Fibroblast of pulmonary artery (primary cell): ENCODE measurements around the gene PPP1R2.
A peak's percentile ranks its signal among the peaks of the same experiment; 100 is the strongest.
"Not testable (repeated sequence)": the region's sequence is repeated elsewhere in the genome, so short reads cannot be mapped to it uniquely, and the experiment has no call there.

ENCODE experiments used
- DNase-seq: peaks from one replicate; pipeline ENCODE4 v3.0.0-alpha.2; 2010; ENCODE audit warnings: low read depth
- H3K4me3 ChIP-seq: replicated peaks from 2 replicates; pipeline ENCODE4 v1.5.1; 2011; ENCODE audit warnings: low read depth, mild to moderate bottlenecking, control low read depth, low read length, moderate library complexity
- CTCF ChIP-seq: IDR thresholded peaks from 2 replicates; pipeline ENCODE4 v1.5.1; 2011; ENCODE audit warnings: mild to moderate bottlenecking, control low read depth, low read length, inconsistent platforms; ENCODE audit errors: missing control alignments

PPP1R2 gene

GRCh38 chr3:195542698-195543499, at the start of gene PPP1R2:
PPP1R2 (minus strand) TSS chr3:195543325; CDS start chr3:195543025, 300 bp downstream.
- TF ChIP-seq CTCF, result no peak
- peak; percentile 92 for DNase-seq

GRCh38 chr3:195591852-195592251, 48.7 kb upstream of the PPP1R2 start:
- TF ChIP-seq CTCF, result no peak
- no peak for DNase-seq

More at GRCh38 chr3:195542698-195543499, at the start of gene PPP1R2:
- H3K4me3 ChIP-seq, result peak within 1 kb of the TSS; percentile 78

GRCh38 chr3:195591220-195591619, 48.1 kb upstream of the PPP1R2 start:
- no peak for DNase-seq
- H3K4me3 ChIP-seq, result no peak overlapping the region
- TF ChIP-seq CTCF, result no peak

More at GRCh38 chr3:195591852-195592251, 48.7 kb upstream of the PPP1R2 start:
- no peak overlapping the region for H3K4me3 ChIP-seq

GRCh38 chr3:195590381-195590780, 47.3 kb upstream of the PPP1R2 start:
- H3K4me3 ChIP-seq, DNase-seq: not testable (repeated sequence)

GRCh38 chr3:195589796-195590195, 46.7 kb upstream of the PPP1R2 start:
- DNase-seq, H3K4me3 ChIP-seq: not testable (repeated sequence)

GRCh38 chr3:195587824-195588223, 44.7 kb upstream of the PPP1R2 start:
- no peak overlapping the region for H3K4me3 ChIP-seq
- TF ChIP-seq CTCF, result no peak
- no peak for DNase-seq

- H3K4me3 ChIP-seq, result no peak overlapping the region
- DNase-seq, result no peak
- TF ChIP-seq CTCF, result no peak
These were observed 44.3 kb upstream of the PPP1R2 start for GRCh38 chr3:195587406-195587805.

GRCh38 chr3:195584543-195584870, 41.4 kb upstream of the PPP1R2 start:
- no peak for DNase-seq
- TF ChIP-seq CTCF, result no peak
- H3K4me3 ChIP-seq, result no peak overlapping the region
